ENCODE data around the gene HLTF. TPM values are rescaled to one million over a fixed set of nuclear protein-coding genes. Genes with fewer than 3 reads are reported as not detected.

Gene HLTF
- total RNA-seq, 6 experiments from 2014 or later = 31.0 to 36.6 (median 34.5) TPM

DNA sequence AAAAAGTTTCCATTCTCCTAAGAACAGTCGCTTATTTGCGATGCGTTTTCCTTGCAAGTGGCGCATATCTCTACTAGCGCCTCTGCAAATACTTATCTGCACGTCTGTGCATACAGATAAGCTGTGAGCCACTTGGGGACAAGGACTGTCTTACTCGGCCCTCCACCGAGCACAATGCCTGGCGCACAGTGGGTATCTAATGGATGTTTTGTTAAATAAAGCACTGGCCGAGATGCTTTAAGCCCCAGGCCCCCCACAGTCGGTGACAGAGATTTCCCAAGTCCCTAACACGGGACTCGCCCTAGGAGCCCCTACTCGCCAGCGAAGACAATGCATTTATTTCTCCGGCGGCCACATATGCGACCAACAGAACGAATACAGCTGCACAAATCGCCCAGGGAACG is 503 bp downstream of the HLTF start:
- H3K27me3 Mint-ChIP-seq (ENCODE audit: insufficient read depth) = no peaks in the 10 kb centered on the region; the same call in 1 of the 2 replicates
- DNase-seq = peak; percentile 21
- peak overlapping the region; percentile 98 for H3K4me3 Mint-ChIP-seq
- TF ChIP-seq CTCF (IDR thresholded peaks at IDR 0.05) = no peak
- H3K36me3 Mint-ChIP-seq (ENCODE audit: low read depth) = peaks cover 13% of the 10 kb centered on the region
- peak overlapping the region; percentile 77 for H3K27ac Mint-ChIP-seq
- peaks cover 25% of the 10 kb centered on the region for H3K4me1 Mint-ChIP-seq (ENCODE audit: low read depth)
- H3K9me3 Mint-ChIP-seq = no peaks in the 10 kb centered on the region

DNA sequence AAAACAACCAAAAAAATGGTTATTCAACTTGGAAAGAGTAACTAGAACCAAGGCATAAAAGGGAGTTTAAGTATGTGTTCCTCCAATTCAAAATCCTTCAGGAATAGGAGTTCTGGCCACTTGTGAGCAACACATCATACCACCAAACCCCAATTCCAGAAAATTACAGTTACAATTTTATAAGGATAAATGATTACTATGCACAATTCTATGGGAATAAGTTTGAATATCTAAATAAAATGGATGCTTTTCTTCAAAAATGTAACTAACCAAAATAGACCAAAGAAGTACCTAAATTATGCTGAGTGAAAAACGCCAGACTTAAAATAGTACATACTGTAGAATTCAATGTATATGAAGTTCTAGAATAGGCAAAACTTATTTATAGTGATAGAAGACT is 4.6 kb downstream of the HLTF start:
- no peak for TF ChIP-seq CTCF (IDR thresholded peaks at IDR 0.05)
- H3K36me3 Mint-ChIP-seq (ENCODE audit: low read depth) = peaks cover 16% of the 10 kb centered on the region
- H3K27ac Mint-ChIP-seq = no peak overlapping the region
- no peak for DNase-seq
- no peaks in the 10 kb centered on the region for H3K9me3 Mint-ChIP-seq
- H3K4me1 Mint-ChIP-seq (ENCODE audit: low read depth) = peaks cover 43% of the 10 kb centered on the region
- H3K27me3 Mint-ChIP-seq (ENCODE audit: insufficient read depth) = no peaks in the 10 kb centered on the region
- no peak overlapping the region for H3K4me3 Mint-ChIP-seq

- Mint-ChIP-seq H3K27me3 (ENCODE audit: insufficient read depth) (no peaks in the 10 kb centered on the region), H3K9me3 (no peaks in the 10 kb centered on the region), H3K27ac (peak overlapping the region; percentile 10; the same call in 1 of the 2 replicates), H3K36me3 (ENCODE audit: low read depth) (peaks cover 16% of the 10 kb centered on the region), H3K4me1 (ENCODE audit: low read depth) (peaks cover 41% of the 10 kb centered on the region), H3K4me3 (no peak overlapping the region)
- TF ChIP-seq CTCF (IDR thresholded peaks at IDR 0.05) = no peak
- peak; percentile 26 for DNase-seq
These were observed 5.6 kb downstream of the HLTF start for GRCh38 chr3:149080699-149081091.

DNA sequence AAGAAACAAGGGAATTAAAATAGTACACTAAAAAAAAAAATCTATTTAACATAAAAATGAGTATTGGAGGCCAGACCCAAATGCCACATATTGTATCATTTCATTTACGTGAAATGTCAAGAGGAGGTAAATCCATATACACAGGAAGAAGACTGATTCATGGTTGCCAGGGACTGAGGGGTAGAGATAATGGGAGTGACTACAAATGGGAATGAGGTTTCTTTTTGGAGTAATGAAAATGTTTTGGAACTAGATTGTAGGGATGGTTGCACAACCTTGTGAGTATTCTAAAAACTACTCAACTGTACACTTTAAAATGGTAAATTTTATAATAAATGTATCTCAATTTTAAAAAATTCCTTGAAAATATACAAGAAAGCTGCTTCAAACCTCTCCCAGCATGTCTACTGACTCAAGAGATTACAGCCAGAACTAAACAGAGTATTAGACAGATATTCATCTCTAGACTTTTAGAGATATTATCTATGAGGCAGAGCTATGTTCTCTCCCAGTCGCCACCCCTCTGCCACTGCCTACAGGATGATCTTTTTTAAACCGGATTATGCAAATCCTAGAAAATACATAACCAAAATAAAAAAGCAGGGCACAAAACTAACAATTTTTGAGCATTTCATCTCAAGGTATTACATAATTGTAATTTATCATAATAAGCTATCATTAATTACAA is 6.2 kb downstream of the HLTF start:
- TF ChIP-seq CTCF (IDR thresholded peaks at IDR 0.05) = no peak
- Mint-ChIP-seq H3K27ac (peak overlapping the region; percentile 10), H3K4me1 (ENCODE audit: low read depth) (peaks cover 36% of the 10 kb centered on the region), H3K27me3 (ENCODE audit: insufficient read depth) (no peaks in the 10 kb centered on the region), H3K36me3 (ENCODE audit: low read depth) (peaks cover 16% of the 10 kb centered on the region), H3K9me3 (no peaks in the 10 kb centered on the region), H3K4me3 (no peak overlapping the region; the same call in 1 of the 2 replicates)
- peak; percentile 4 for DNase-seq

- Mint-ChIP-seq H3K27ac (no peak overlapping the region), H3K9me3 (no peaks in the 10 kb centered on the region), H3K4me1 (ENCODE audit: low read depth) (peaks cover 22% of the 10 kb centered on the region), H3K27me3 (ENCODE audit: insufficient read depth) (no peaks in the 10 kb centered on the region), H3K36me3 (ENCODE audit: low read depth) (peaks cover 3% of the 10 kb centered on the region; the same call in 1 of the 2 replicates), H3K4me3 (no peak overlapping the region)
- DNase-seq = no peak
- no peak for TF ChIP-seq CTCF (IDR thresholded peaks at IDR 0.05)
These were observed 8.7 kb downstream of the HLTF start for GRCh38 chr3:149077628-149078027.

Data from HFFc6 (cell line).